ENCODE results near the gene FHAD1.

The FHAD1 gene

GRCh38 chr1:15246960-15247614 is at the start of gene FHAD1:
TSS of gene FHAD1 (plus strand) at chr1:15247223. CDS start at chr1:15251785, 4,562 bp downstream.
- Histone ChIP-seq H3K27ac (ENCODE audit: low read length) (no peak within 1 kb of the TSS), H3K9me3 (ENCODE audit: control insufficient read depth, insufficient read depth, low read length) (no peaks in the 10 kb centered on the region), H3K4me3 (ENCODE audit: low read length) (peak within 1 kb of the TSS; percentile 84; the same call in 1 of the 2 replicates), H3K27me3 (ENCODE audit: control insufficient read depth, insufficient read depth, low read length) (no peaks in the 10 kb centered on the region), H3K4me1 (ENCODE audit: control insufficient read depth, insufficient read depth, low read length) (no peaks in the 10 kb centered on the region), H3K36me3 (ENCODE audit: control insufficient read depth, insufficient read depth, low read length) (no peaks in the 10 kb centered on the region)
- WGBS (ENCODE audit: insufficient coverage, insufficient read length), result no CpG with 5 or more reads among the region's 55 CpGs
- DNase-seq (ENCODE audit: low read depth, low spot score), result peak; percentile 41

DNA sequence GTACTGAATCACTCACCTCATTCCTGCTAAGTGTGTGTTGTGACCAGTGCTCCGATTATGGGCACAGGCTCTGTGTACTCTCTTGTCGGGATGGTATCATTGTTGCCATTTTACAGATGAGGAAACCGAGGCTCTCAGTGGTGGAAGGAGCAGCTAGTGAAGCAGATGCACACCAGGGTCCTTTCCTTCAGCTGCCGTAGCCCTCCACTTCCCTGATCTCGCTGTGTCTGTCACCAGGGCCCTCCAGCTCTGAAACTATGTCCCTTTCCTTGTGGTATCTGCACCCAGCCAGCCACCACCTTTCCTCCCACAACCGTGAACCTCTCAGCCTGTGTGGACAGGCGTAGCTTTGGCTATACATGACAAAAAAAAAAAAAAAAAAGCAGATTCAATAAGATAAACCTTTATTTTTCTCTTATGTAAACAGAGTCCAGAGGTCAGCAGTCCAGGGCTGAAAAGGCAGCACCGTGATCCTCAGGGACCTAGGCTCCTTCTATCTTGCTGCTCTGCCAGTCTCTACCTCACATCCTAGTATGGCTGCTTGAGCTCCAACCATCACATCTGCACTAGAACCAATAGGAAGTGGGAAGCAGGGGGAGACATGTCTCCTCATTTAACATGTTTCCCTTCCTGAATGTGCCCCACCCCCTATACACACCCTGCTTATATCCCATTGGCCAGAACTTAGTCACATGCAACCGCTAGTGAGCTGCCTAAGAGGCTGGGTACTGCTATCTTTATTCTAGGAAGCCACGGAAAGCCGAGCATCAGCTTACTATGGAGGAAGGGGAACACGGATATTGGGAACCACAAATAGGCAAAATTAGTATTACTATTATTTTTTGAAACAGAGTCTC is 49.2 kb upstream of the FHAD1 start:
- H3K27me3 ChIP-seq (ENCODE audit: control insufficient read depth, insufficient read depth, low read length), result no peaks in the 10 kb centered on the region
- DNase-seq (ENCODE audit: low read depth, low spot score), result no peak
- H3K27ac ChIP-seq (ENCODE audit: low read length), result no peak overlapping the region
- H3K4me1 ChIP-seq (ENCODE audit: control insufficient read depth, insufficient read depth, low read length), result peaks cover 8% of the 10 kb centered on the region; the same call in 1 of the 2 replicates
- no CpG with 5 or more reads among the region's 12 CpGs for WGBS (ENCODE audit: insufficient coverage, insufficient read length)
- H3K4me3 ChIP-seq (ENCODE audit: low read length), result no peak overlapping the region
- H3K36me3 ChIP-seq (ENCODE audit: control insufficient read depth, insufficient read depth, low read length), result no peaks in the 10 kb centered on the region
- H3K9me3 ChIP-seq (ENCODE audit: control insufficient read depth, insufficient read depth, low read length), result no peaks in the 10 kb centered on the region

DNA sequence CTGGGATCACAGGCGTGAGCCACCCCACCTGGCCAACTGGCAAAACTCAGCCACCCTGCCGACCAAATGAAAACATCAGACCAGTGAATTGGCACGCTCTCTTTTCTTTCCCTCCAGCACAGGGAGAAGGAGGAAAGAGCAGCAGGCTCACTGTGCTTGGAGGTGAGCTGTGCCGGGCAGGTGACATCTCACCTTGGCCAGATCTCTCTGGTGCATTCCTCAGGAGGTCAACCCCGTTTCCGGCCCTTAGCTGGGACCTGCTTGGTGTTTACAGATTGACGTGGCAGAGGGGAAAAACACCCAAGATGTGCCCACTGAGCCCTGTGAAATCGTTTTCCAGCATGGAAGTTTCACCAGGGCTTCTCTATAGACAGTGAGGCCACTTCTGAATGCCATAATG is 48.3 kb upstream of the FHAD1 start:
- Histone ChIP-seq H3K4me3 (ENCODE audit: low read length) (no peak overlapping the region), H3K27me3 (ENCODE audit: control insufficient read depth, insufficient read depth, low read length) (no peaks in the 10 kb centered on the region), H3K27ac (ENCODE audit: low read length) (no peak overlapping the region), H3K36me3 (ENCODE audit: control insufficient read depth, insufficient read depth, low read length) (no peaks in the 10 kb centered on the region), H3K4me1 (ENCODE audit: control insufficient read depth, insufficient read depth, low read length) (peaks cover 8% of the 10 kb centered on the region; the same call in 1 of the 2 replicates), H3K9me3 (ENCODE audit: control insufficient read depth, insufficient read depth, low read length) (no peaks in the 10 kb centered on the region)
- WGBS (ENCODE audit: insufficient coverage, insufficient read length), result no CpG with 5 or more reads among the region's 8 CpGs
- no peak for DNase-seq (ENCODE audit: low read depth, low spot score)

GRCh38 chr1:15201221-15201620 is 45.8 kb upstream of the FHAD1 start:
- Histone ChIP-seq H3K9me3 (ENCODE audit: control insufficient read depth, insufficient read depth, low read length) (no peaks in the 10 kb centered on the region), H3K4me1 (ENCODE audit: control insufficient read depth, insufficient read depth, low read length) (peaks cover 5% of the 10 kb centered on the region; the same call in 1 of the 2 replicates), H3K36me3 (ENCODE audit: control insufficient read depth, insufficient read depth, low read length) (no peaks in the 10 kb centered on the region), H3K27ac (ENCODE audit: low read length) (no peak overlapping the region), H3K27me3 (ENCODE audit: control insufficient read depth, insufficient read depth, low read length) (no peaks in the 10 kb centered on the region), H3K4me3 (ENCODE audit: low read length) (no peak overlapping the region)
- no peak for DNase-seq (ENCODE audit: low read depth, low spot score)
- WGBS (ENCODE audit: insufficient coverage, insufficient read length), result no CpG with 5 or more reads among the region's 4 CpGs

DNA sequence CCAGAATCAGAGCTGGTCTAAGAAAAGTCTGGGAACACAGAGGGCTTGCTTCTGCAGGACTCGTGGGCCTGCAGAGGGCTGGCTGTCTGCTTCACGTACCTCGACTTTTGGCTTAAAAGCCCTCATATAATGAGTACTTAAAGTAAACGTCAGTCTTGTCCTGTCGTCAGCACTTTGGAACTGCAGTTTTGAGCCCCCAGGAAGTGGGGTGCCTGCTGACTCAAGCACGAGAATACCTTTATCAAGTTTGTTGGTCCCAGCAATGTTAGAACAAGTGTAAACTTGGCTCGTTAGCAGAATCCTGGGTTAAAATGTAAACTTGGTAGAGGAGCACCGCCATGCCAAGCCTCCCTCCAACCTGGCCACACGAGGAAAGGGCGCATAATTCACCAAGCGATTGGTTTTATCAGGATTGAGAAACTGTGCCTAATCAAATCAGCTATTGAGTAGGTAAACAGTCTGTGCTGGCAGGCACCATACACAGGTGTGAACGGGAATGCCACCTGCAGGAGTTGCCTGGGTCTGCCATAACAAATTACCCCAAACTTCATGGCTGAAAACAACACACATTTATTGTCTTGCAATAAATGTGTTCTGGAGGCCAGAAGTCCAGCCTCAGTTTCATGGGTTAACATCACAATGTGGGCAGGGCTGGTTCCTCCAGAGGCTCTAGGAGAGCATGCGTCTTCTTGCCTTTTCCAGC is 45.0 kb upstream of the FHAD1 start:
- Histone ChIP-seq H3K27ac (ENCODE audit: low read length) (no peak overlapping the region), H3K4me3 (ENCODE audit: low read length) (no peak overlapping the region), H3K4me1 (ENCODE audit: control insufficient read depth, insufficient read depth, low read length) (peaks cover 5% of the 10 kb centered on the region; the same call in 1 of the 2 replicates), H3K36me3 (ENCODE audit: control insufficient read depth, insufficient read depth, low read length) (no peaks in the 10 kb centered on the region), H3K9me3 (ENCODE audit: control insufficient read depth, insufficient read depth, low read length) (no peaks in the 10 kb centered on the region), H3K27me3 (ENCODE audit: control insufficient read depth, insufficient read depth, low read length) (no peaks in the 10 kb centered on the region)
- no CpG with 5 or more reads among the region's 13 CpGs for WGBS (ENCODE audit: insufficient coverage, insufficient read length)
- DNase-seq (ENCODE audit: low read depth, low spot score), result no peak

DNA sequence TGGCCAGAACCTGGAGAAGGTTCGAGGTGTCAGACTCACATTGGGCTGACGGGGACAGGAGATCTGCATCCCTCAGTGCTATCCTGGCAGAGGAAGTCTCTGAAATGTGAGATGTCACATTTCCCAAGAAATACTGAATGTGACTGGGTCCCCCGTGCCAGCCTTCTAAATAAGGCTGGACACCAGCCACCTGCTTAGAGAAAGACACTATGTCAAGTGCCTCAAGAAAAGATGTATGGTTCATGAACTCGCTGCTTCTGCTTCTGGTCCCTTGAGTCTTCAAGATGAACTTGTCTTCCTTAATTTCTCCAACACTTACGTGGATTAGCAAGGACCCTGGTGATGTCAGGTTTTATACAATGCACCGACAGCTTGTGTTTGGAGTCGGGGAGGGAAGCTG is 42.1 kb upstream of the FHAD1 start:
- H3K27me3 ChIP-seq (ENCODE audit: control insufficient read depth, insufficient read depth, low read length), result no peaks in the 10 kb centered on the region
- no peak overlapping the region for H3K4me3 ChIP-seq (ENCODE audit: low read length)
- no peak for DNase-seq (ENCODE audit: low read depth, low spot score)
- peaks cover 11% of the 10 kb centered on the region for H3K4me1 ChIP-seq (ENCODE audit: control insufficient read depth, insufficient read depth, low read length)
- H3K36me3 ChIP-seq (ENCODE audit: control insufficient read depth, insufficient read depth, low read length), result no peaks in the 10 kb centered on the region
- WGBS (ENCODE audit: insufficient coverage, insufficient read length), result no CpG with 5 or more reads among the region's 7 CpGs
- H3K9me3 ChIP-seq (ENCODE audit: control insufficient read depth, insufficient read depth, low read length), result no peaks in the 10 kb centered on the region
- no peak overlapping the region for H3K27ac ChIP-seq (ENCODE audit: low read length)

DNA sequence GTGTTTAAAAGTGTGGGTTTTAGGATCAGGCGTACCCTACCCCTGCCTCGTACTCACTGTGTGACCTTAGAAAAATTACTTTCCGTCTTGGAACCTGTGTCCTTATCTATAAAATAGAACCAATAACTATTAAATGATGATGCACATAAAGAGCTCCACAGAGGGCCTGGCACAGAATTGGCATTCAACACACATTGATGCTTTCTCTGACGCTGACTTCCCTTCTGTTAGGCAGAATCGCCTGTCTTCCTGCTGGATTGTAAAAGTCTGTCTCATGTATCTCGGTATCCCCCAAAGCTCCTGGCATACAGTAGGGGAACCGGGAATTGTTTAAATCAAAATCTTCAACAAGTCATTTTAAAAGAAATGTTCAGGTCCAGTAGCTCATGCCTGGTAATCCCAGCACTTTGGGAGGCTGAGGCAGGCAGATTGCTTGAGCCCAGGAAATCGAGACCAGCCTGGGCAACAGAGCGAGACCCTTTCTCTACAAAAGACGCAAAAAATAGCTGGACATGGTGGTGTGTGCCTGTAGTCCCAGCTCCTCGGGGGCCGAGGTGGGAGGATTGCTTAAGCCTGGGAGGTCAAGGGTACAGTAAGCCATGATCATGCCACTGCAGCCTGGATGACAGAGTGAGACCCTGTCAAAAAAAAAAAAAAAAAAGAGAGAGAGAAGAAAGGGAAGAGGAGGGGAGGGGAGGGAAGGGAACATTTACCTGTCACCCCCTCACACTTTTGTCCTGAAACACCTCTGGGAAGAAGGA is 41.3 kb upstream of the FHAD1 start:
- WGBS (ENCODE audit: insufficient coverage, insufficient read length), result no CpG with 5 or more reads among the region's 12 CpGs
- Histone ChIP-seq H3K36me3 (ENCODE audit: control insufficient read depth, insufficient read depth, low read length) (no peaks in the 10 kb centered on the region), H3K4me3 (ENCODE audit: low read length) (no peak overlapping the region), H3K4me1 (ENCODE audit: control insufficient read depth, insufficient read depth, low read length) (peaks cover 11% of the 10 kb centered on the region), H3K27ac (ENCODE audit: low read length) (peak overlapping the region; percentile 41), H3K9me3 (ENCODE audit: control insufficient read depth, insufficient read depth, low read length) (no peaks in the 10 kb centered on the region), H3K27me3 (ENCODE audit: control insufficient read depth, insufficient read depth, low read length) (no peaks in the 10 kb centered on the region)
- DNase-seq (ENCODE audit: low read depth, low spot score), result no peak

DNA sequence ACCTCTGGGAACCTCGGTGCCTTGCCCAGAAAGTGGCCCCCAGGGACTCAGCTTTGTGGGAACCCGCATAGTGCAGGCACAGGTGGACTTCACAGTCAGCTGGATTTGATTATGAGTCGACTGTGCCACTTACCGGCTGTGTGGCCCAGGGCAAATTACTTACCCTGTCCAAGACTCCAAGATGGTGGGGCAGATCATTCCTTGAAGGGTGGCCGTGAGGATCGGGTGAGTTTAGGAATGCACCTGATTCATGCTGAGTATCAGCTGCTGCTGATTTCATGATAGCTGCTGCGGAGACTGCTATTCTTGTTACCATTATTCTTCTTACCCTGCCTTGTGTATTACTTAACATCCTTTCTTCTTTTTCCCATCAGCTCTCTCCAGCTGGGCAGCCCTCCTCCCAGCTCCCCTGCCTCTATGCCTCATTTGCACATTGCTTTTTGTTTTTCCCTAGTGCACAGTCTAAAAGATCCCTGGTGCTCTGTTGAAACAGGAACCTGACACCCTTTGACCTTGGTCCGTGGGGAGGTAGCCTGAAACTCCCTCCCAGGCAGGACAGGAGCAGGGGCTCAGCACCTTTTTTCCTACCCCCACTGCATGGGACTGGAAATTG is 40.5 kb upstream of the FHAD1 start:
- H3K27me3 ChIP-seq (ENCODE audit: control insufficient read depth, insufficient read depth, low read length), result no peaks in the 10 kb centered on the region
- H3K36me3 ChIP-seq (ENCODE audit: control insufficient read depth, insufficient read depth, low read length), result no peaks in the 10 kb centered on the region
- no peak for DNase-seq (ENCODE audit: low read depth, low spot score)
- H3K27ac ChIP-seq (ENCODE audit: low read length), result peak overlapping the region; percentile 41
- WGBS (ENCODE audit: insufficient coverage, insufficient read length), result no CpG with 5 or more reads among the region's 8 CpGs
- H3K4me3 ChIP-seq (ENCODE audit: low read length), result no peak overlapping the region
- peaks cover 11% of the 10 kb centered on the region for H3K4me1 ChIP-seq (ENCODE audit: control insufficient read depth, insufficient read depth, low read length)
- no peaks in the 10 kb centered on the region for H3K9me3 ChIP-seq (ENCODE audit: control insufficient read depth, insufficient read depth, low read length)

GRCh38 chr1:15207031-15207828 is 39.8 kb upstream of the FHAD1 start:
- Histone ChIP-seq H3K36me3 (ENCODE audit: control insufficient read depth, insufficient read depth, low read length) (no peaks in the 10 kb centered on the region), H3K27me3 (ENCODE audit: control insufficient read depth, insufficient read depth, low read length) (no peaks in the 10 kb centered on the region), H3K4me3 (ENCODE audit: low read length) (no peak overlapping the region), H3K27ac (ENCODE audit: low read length) (peak overlapping the region; percentile 50), H3K4me1 (ENCODE audit: control insufficient read depth, insufficient read depth, low read length) (peaks cover 11% of the 10 kb centered on the region), H3K9me3 (ENCODE audit: control insufficient read depth, insufficient read depth, low read length) (no peaks in the 10 kb centered on the region)
- DNase-seq (ENCODE audit: low read depth, low spot score), result no peak
- no CpG with 5 or more reads among the region's 25 CpGs for WGBS (ENCODE audit: insufficient coverage, insufficient read length)

Measured in iPS DF 6.9 (cell line).